ENCODE measurements around the gene GSK3B.

DNA sequence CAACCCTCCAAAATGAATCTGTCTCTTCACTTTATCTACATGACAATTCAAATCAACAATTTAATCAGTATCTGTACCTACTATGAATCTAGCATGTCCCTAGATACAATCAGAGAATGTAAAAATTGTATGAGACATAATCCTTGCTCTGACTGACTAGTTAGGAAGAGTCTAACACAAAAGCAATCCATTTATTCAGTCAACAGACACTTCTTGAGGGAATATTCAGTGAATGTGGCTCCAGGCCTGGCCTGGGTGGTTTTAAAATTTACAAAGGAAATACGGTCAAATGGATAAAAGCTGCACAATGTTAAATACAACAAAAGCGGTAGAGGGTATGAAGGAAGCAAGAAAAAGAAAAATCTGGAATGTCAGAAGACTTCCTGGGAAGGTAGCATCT, 45.2 kb downstream of the GSK3B start:
- TF ChIP-seq POLR2AphosphoS5 (IDR thresholded peaks at IDR 0.05; ENCODE audit: insufficient read depth in 1 of 2, low read depth in 1 of 2) = no peak
- TF ChIP-seq, protein P1, sequence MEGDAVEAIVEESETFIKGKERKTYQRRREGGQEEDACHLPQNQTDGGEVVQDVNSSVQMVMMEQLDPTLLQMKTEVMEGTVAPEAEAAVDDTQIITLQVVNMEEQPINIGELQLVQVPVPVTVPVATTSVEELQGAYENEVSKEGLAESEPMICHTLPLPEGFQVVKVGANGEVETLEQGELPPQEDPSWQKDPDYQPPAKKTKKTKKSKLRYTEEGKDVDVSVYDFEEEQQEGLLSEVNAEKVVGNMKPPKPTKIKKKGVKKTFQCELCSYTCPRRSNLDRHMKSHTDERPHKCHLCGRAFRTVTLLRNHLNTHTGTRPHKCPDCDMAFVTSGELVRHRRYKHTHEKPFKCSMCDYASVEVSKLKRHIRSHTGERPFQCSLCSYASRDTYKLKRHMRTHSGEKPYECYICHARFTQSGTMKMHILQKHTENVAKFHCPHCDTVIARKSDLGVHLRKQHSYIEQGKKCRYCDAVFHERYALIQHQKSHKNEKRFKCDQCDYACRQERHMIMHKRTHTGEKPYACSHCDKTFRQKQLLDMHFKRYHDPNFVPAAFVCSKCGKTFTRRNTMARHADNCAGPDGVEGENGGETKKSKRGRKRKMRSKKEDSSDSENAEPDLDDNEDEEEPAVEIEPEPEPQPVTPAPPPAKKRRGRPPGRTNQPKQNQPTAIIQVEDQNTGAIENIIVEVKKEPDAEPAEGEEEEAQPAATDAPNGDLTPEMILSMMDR (IDR thresholded peaks at IDR 0.05) = no peak
- TF ChIP-seq POLR2A (IDR thresholded peaks at IDR 0.05) = no peak

Data from vagina (tissue), 2 donors.